ENCODE measurements around the gene SLC35A1.

GRCh38 chr6:87484491-87484890 is 11.7 kb downstream of the SLC35A1 start:
- TF ChIP-seq POLR2A (IDR thresholded peaks at IDR 0.05) (no peak), CTCF (IDR thresholded peaks at IDR 0.05) (no peak)

Measured in testis (tissue), 2 donors.